Esophagus squamous epithelium (tissue), 5 donors: ENCODE data around the gene UNC13C. TPM values are rescaled to one million over a fixed set of nuclear protein-coding genes. Genes with fewer than 3 reads are reported as not detected.

ENCODE experiments used
- DNase-seq: peaks from one replicate; lab custom pipeline; 2025; lab: John Stamatoyannopoulos, UW
- H3K27ac ChIP-seq, 4 donors: fragments of 200-600 bp; sonication (generic); one replicate each; pipeline ENCODE4 v1.5.1; 2016 to 2019; ENCODE audit warnings: mild to moderate bottlenecking in 1 of 4
- H3K27me3 ChIP-seq, 4 donors: fragments of 200-600 bp; sonication (generic); 1 replicate in 3 of 4; 2 replicates in 1 of 4; pipeline versions ENCODE4 v1.5.1 to v1.6.0; 2017 to 2021; ENCODE audit warnings: antibody characterized with exemption in 1 of 4
- H3K36me3 ChIP-seq, 3 donors: fragments of 200-600 bp; sonication (generic); one replicate each; pipeline ENCODE4 v1.5.1; 2016 to 2019
- H3K4me1 ChIP-seq, 3 donors: fragments of 200-600 bp; sonication (generic); one replicate each; pipeline ENCODE4 v1.5.1; 2017 to 2019
- H3K4me3 ChIP-seq, 4 donors: fragments of 200-600 bp; sonication (generic); 1 replicate in 3 of 4; 2 replicates in 1 of 4; pipeline ENCODE4 v1.5.1; 2016 to 2019; ENCODE audit warnings: mild to moderate bottlenecking in 2 of 4, moderate library complexity in 1 of 4
- H3K9me3 ChIP-seq, 3 donors: fragments of 200-600 bp; sonication (generic); one replicate each; pipeline ENCODE4 v1.5.1; 2016 to 2019
- POLR2A ChIP-seq, 4 donors: fragments of 450-650 bp; IDR thresholded peaks; one replicate each; pipeline ENCODE4 v1.6.1; 2017; ENCODE audit warnings: antibody characterized with exemption in 4 of 4, mild to moderate bottlenecking in 4 of 4, moderate library complexity in 3 of 4
- WGBS, 2 donors: methylation state at CpG; one replicate each; pipeline ENCODE4 v1.1.5; 2018; 5-methylcytosine and 5-hydroxymethylcytosine counted together
- intact Hi-C: fragments of 100-400 bp; cut with DNase I; formaldehyde crosslinking; loops from one replicate; pipeline ENCODE4 v1.15.0; 2022
- total RNA-seq, 4 donors: library from RNA; depleted of rRNA; stranded (reverse); fragments of >200 nt; gene quantifications; one replicate each; pipeline ENCODE4 v1.1.0, GENCODE V29; 2016
- TF ChIP-seq, protein P1 (sequence below), 6 experiments: fragments of 450-650 bp in 4 of 6; fragments of 200-600 bp in 2 of 6; sonication (generic) in 2 of 6; IDR thresholded peaks; one replicate each; pipeline ENCODE4 v1.5.1; 2016 to 2019; ENCODE audit warnings: antibody characterized with exemption in 6 of 6, mild to moderate bottlenecking in 4 of 6, moderate library complexity in 4 of 6
- donor health status: DM: yes; HTN: yes; CAD: no.

UNC13C gene
- total RNA-seq, 4 donors from 2014 or later = 0.18 to 0.19 TPM; not detected in 2

GRCh38 chr15:54559405-54560069 lies 581.3 kb downstream of the UNC13C start:
- intact Hi-C loops = no loop called here
- H3K36me3 ChIP-seq = no peaks in the 10 kb centered on the region
- no peaks in the 10 kb centered on the region for H3K27me3 ChIP-seq
- WGBS, 2 donors = 54 to 67% methylated on average over 4 of the region's 4 CpGs
- H3K4me3 ChIP-seq = no peak overlapping the region
- no peak overlapping the region for H3K27ac ChIP-seq
- no peak for DNase-seq
- H3K9me3 ChIP-seq = no peaks in the 10 kb centered on the region
- TF ChIP-seq, protein P1, sequence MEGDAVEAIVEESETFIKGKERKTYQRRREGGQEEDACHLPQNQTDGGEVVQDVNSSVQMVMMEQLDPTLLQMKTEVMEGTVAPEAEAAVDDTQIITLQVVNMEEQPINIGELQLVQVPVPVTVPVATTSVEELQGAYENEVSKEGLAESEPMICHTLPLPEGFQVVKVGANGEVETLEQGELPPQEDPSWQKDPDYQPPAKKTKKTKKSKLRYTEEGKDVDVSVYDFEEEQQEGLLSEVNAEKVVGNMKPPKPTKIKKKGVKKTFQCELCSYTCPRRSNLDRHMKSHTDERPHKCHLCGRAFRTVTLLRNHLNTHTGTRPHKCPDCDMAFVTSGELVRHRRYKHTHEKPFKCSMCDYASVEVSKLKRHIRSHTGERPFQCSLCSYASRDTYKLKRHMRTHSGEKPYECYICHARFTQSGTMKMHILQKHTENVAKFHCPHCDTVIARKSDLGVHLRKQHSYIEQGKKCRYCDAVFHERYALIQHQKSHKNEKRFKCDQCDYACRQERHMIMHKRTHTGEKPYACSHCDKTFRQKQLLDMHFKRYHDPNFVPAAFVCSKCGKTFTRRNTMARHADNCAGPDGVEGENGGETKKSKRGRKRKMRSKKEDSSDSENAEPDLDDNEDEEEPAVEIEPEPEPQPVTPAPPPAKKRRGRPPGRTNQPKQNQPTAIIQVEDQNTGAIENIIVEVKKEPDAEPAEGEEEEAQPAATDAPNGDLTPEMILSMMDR (IDR thresholded peaks at IDR 0.05) = no peak
- TF ChIP-seq POLR2A (IDR thresholded peaks at IDR 0.05) = no peak
- H3K4me1 ChIP-seq = no peaks in the 10 kb centered on the region

DNA sequence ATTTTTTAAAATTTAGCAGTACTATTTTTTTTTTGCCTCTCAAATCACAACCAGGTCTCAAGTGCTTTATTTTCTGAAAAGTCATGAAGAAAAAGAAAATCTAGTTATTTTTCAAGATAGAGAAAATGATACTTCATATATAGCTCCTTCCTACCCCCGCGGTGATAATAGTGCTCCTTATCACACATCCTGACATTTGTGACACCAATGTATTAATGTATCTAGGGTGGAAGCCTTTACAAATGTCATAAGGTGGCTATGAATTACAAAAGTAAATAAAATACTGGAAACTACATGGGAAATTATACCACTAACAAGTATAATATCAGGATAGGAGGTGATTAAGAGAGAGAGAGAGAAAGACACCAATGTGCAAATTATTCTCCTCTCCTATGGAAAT lies 582.2 kb downstream of the UNC13C start:
- Histone ChIP-seq H3K27ac (no peak overlapping the region), H3K36me3 (no peaks in the 10 kb centered on the region), H3K27me3 (no peaks in the 10 kb centered on the region), H3K9me3 (no peaks in the 10 kb centered on the region), H3K4me1 (no peaks in the 10 kb centered on the region), H3K4me3 (no peak overlapping the region)
- no peak for DNase-seq
- intact Hi-C loops = no loop called here
- TF ChIP-seq, protein P1 (IDR thresholded peaks at IDR 0.05) = no peak
- no peak for TF ChIP-seq POLR2A (IDR thresholded peaks at IDR 0.05)
- WGBS, 2 donors = 88 to 96% methylated on average over 2 of the region's 2 CpGs

GRCh38 chr15:54564166-54564565 lies 585.9 kb downstream of the UNC13C start:
- Histone ChIP-seq H3K4me1 (no peaks in the 10 kb centered on the region), H3K36me3 (no peaks in the 10 kb centered on the region), H3K4me3 (no peak overlapping the region), H3K27me3 (no peaks in the 10 kb centered on the region), H3K27ac (no peak overlapping the region), H3K9me3 (no peaks in the 10 kb centered on the region)
- no peak for TF ChIP-seq POLR2A (IDR thresholded peaks at IDR 0.05)
- TF ChIP-seq, protein P1 (IDR thresholded peaks at IDR 0.05) = no peak
- intact Hi-C loops = no loop called here
- DNase-seq = no peak
- WGBS, 2 donors = 40 to 60% methylated on average over 3 of the region's 3 CpGs

GRCh38 chr15:54566654-54567053 lies 588.4 kb downstream of the UNC13C start:
- DNase-seq = no peak
- Histone ChIP-seq H3K4me1 (no peaks in the 10 kb centered on the region), H3K9me3 (no peaks in the 10 kb centered on the region), H3K27ac (no peak overlapping the region), H3K27me3 (no peaks in the 10 kb centered on the region), H3K4me3 (no peak overlapping the region), H3K36me3 (no peaks in the 10 kb centered on the region)
- WGBS, 2 donors = 42 to 44% methylated on average over 5 of the region's 5 CpGs
- intact Hi-C loops = no loop called here
- TF ChIP-seq POLR2A (IDR thresholded peaks at IDR 0.05) = no peak
- TF ChIP-seq, protein P1 (IDR thresholded peaks at IDR 0.05) = no peak

GRCh38 chr15:54567408-54568035 lies 589.3 kb downstream of the UNC13C start:
- Histone ChIP-seq H3K9me3 (no peaks in the 10 kb centered on the region), H3K27me3 (no peaks in the 10 kb centered on the region), H3K36me3 (no peaks in the 10 kb centered on the region), H3K27ac (no peak overlapping the region), H3K4me1 (no peaks in the 10 kb centered on the region), H3K4me3 (no peak overlapping the region)
- 26 to 34% methylated on average over 2 of the region's 2 CpGs for WGBS, 2 donors
- TF ChIP-seq, protein P1 (IDR thresholded peaks at IDR 0.05) = no peak
- no peak for TF ChIP-seq POLR2A (IDR thresholded peaks at IDR 0.05)
- intact Hi-C loops = no loop called here
- no peak for DNase-seq
